ENCODE results near the gene UBTD2.

UBTD2 gene

GRCh38 chr5:172165465-172165864 lies 118.1 kb downstream of the UBTD2 start:
- Histone ChIP-seq H3K9ac (ENCODE audit: low read length) (no peak overlapping the region), H3K9me3 (ENCODE audit: insufficient read depth, low read length) (no peaks in the 10 kb centered on the region), H3K79me2 (ENCODE audit: low read length) (peaks cover 87% of the 10 kb centered on the region), H4K20me1 (ENCODE audit: insufficient read depth, low read length) (peaks cover 85% of the 10 kb centered on the region), H3K27me3 (ENCODE audit: low read depth, low read length) (no peaks in the 10 kb centered on the region), H2AFZ (ENCODE audit: low read depth, low read length) (no peak overlapping the region), H3K4me3 (ENCODE audit: low read length) (no peak overlapping the region), H3K27ac (ENCODE audit: low read length) (no peak overlapping the region), H3K36me3 (replicated peaks; ENCODE audit: low read depth, low read length) (peaks cover 18% of the 10 kb centered on the region), H3K4me2 (ENCODE audit: low read length) (no peak overlapping the region), H3K4me1 (ENCODE audit: low read length) (0 out of 2 replicates have a peak, but pooled peaks cover 3% of the 10 kb centered on the region)
- TF ChIP-seq CTCF (IDR thresholded peaks at IDR 0.05; ENCODE audit: low read depth, low read length): no peak

GRCh38 chr5:172164769-172165212 lies 118.8 kb downstream of the UBTD2 start:
- Histone ChIP-seq H3K27me3 (ENCODE audit: low read depth, low read length) (no peaks in the 10 kb centered on the region), H3K9me3 (ENCODE audit: insufficient read depth, low read length) (no peaks in the 10 kb centered on the region), H3K4me2 (ENCODE audit: low read length) (no peak overlapping the region), H3K9ac (ENCODE audit: low read length) (no peak overlapping the region), H3K4me1 (ENCODE audit: low read length) (0 out of 2 replicates have a peak, but pooled peaks cover 3% of the 10 kb centered on the region), H2AFZ (ENCODE audit: low read depth, low read length) (no peak overlapping the region), H3K79me2 (ENCODE audit: low read length) (peaks cover 85% of the 10 kb centered on the region), H3K4me3 (ENCODE audit: low read length) (no peak overlapping the region), H3K27ac (ENCODE audit: low read length) (no peak overlapping the region), H4K20me1 (ENCODE audit: insufficient read depth, low read length) (peaks cover 81% of the 10 kb centered on the region), H3K36me3 (replicated peaks; ENCODE audit: low read depth, low read length) (peaks cover 13% of the 10 kb centered on the region)
- no peak for TF ChIP-seq CTCF (IDR thresholded peaks at IDR 0.05; ENCODE audit: low read depth, low read length)
- TF ChIP-seq EZH2phosphoT487 (IDR thresholded peaks at IDR 0.05; ENCODE audit: low read depth): no peak

- H3K4me1 ChIP-seq (ENCODE audit: low read length): peaks cover 3% of the 10 kb centered on the region; the same call in 1 of the 2 replicates
- no peaks in the 10 kb centered on the region for H3K9me3 ChIP-seq (ENCODE audit: insufficient read depth, low read length)
- H3K27ac ChIP-seq (ENCODE audit: low read length): no peak overlapping the region
- no peak overlapping the region for H3K9ac ChIP-seq (ENCODE audit: low read length)
- TF ChIP-seq CTCF (IDR thresholded peaks at IDR 0.05; ENCODE audit: low read depth, low read length): no peak
- TF ChIP-seq EZH2phosphoT487 (IDR thresholded peaks at IDR 0.05; ENCODE audit: low read depth): no peak
- no peak overlapping the region for H3K4me3 ChIP-seq (ENCODE audit: low read length)
- no peak overlapping the region for H2AFZ ChIP-seq (ENCODE audit: low read depth, low read length)
- no peak overlapping the region for H3K4me2 ChIP-seq (ENCODE audit: low read length)
- no peaks in the 10 kb centered on the region for H3K27me3 ChIP-seq (ENCODE audit: low read depth, low read length)
- H3K79me2 ChIP-seq (ENCODE audit: low read length): peaks cover 74% of the 10 kb centered on the region
- peaks cover 75% of the 10 kb centered on the region for H4K20me1 ChIP-seq (ENCODE audit: insufficient read depth, low read length)
- H3K36me3 ChIP-seq (replicated peaks; ENCODE audit: low read depth, low read length): peaks cover 17% of the 10 kb centered on the region
Measured at GRCh38 chr5:172163346-172163745, 120.2 kb downstream of the UBTD2 start.

GRCh38 chr5:172162987-172163343 lies 120.6 kb downstream of the UBTD2 start:
- Histone ChIP-seq H3K27ac (ENCODE audit: low read length) (no peak overlapping the region), H3K9ac (ENCODE audit: low read length) (no peak overlapping the region)

More at GRCh38 chr5:172162987-172163343, 120.6 kb downstream of the UBTD2 start:
- Histone ChIP-seq H3K27me3 (ENCODE audit: low read depth, low read length) (no peaks in the 10 kb centered on the region), H3K4me2 (ENCODE audit: low read length) (no peak overlapping the region), H3K9me3 (ENCODE audit: insufficient read depth, low read length) (no peaks in the 10 kb centered on the region), H3K36me3 (replicated peaks; ENCODE audit: low read depth, low read length) (peaks cover 20% of the 10 kb centered on the region), H3K4me1 (ENCODE audit: low read length) (peaks cover 3% of the 10 kb centered on the region; the same call in 1 of the 2 replicates), H3K79me2 (ENCODE audit: low read length) (peaks cover 70% of the 10 kb centered on the region), H2AFZ (ENCODE audit: low read depth, low read length) (no peak overlapping the region), H4K20me1 (ENCODE audit: insufficient read depth, low read length) (peaks cover 74% of the 10 kb centered on the region), H3K4me3 (ENCODE audit: low read length) (no peak overlapping the region)
- no peak for TF ChIP-seq EZH2phosphoT487 (IDR thresholded peaks at IDR 0.05; ENCODE audit: low read depth)
- no peak for TF ChIP-seq CTCF (IDR thresholded peaks at IDR 0.05; ENCODE audit: low read depth, low read length)
